Mesodermal cell (in vitro differentiated cells): ENCODE measurements around the gene ALX3.

Experiments
- H3K27ac ChIP-seq: 2 replicates; pipeline ENCODE4 v1.7.0; 2013; ENCODE audit warnings: mild to moderate bottlenecking, low read depth, low read length, moderate library complexity; ENCODE audit not compliant: severe bottlenecking
- H3K36me3 ChIP-seq: 2 replicates; pipeline ENCODE4 v1.7.1; 2013; ENCODE audit warnings: mild to moderate bottlenecking, low read length, moderate library complexity; ENCODE audit not compliant: control insufficient read depth, insufficient read depth
- H3K4me1 ChIP-seq: one replicate; pipeline ENCODE4 v1.7.1; 2013; ENCODE audit warnings: mild to moderate bottlenecking, low read length; ENCODE audit not compliant: insufficient read depth, control insufficient read depth, poor library complexity, severe bottlenecking
- H3K4me3 ChIP-seq: 2 replicates; pipeline ENCODE4 v1.7.0; 2013; ENCODE audit warnings: low read length, control low read depth, mild to moderate bottlenecking; ENCODE audit not compliant: insufficient read depth, poor library complexity, severe bottlenecking; ENCODE audit errors: extremely low read depth
- H3K9me3 ChIP-seq: 2 replicates; pipeline ENCODE4 v1.7.1; 2013; ENCODE audit warnings: mild to moderate bottlenecking, low read length, moderate library complexity; ENCODE audit not compliant: control insufficient read depth
- WGBS, 2 experiments: methylation state at CpG; one replicate each; pipeline ENCODE4 v1.1.5; 2013; ENCODE audit warnings: missing lambda C conversion rate in 2 of 2; ENCODE audit not compliant: insufficient coverage in 2 of 2; 5-methylcytosine and 5-hydroxymethylcytosine counted together

ALX3 gene

GRCh38 chr1:110056285-110056683 is 14.2 kb downstream of the ALX3 start:
- no peak overlapping the region for H3K4me3 ChIP-seq
- no peaks in the 10 kb centered on the region for H3K9me3 ChIP-seq
- no peak overlapping the region for H3K27ac ChIP-seq
- peaks cover 66% of the 10 kb centered on the region for H3K4me1 ChIP-seq
- H3K36me3 ChIP-seq, result peaks cover 81% of the 10 kb centered on the region
- 86 to 94% methylated on average over 4 of the region's 4 CpGs for WGBS, 2 experiments

GRCh38 chr1:110055493-110056284 is 14.8 kb downstream of the ALX3 start:
- peaks cover 81% of the 10 kb centered on the region for H3K36me3 ChIP-seq
- no peaks in the 10 kb centered on the region for H3K9me3 ChIP-seq
- peaks cover 66% of the 10 kb centered on the region for H3K4me1 ChIP-seq
- H3K4me3 ChIP-seq, result no peak overlapping the region
- no peak overlapping the region for H3K27ac ChIP-seq
- WGBS, 2 experiments, result 80 to 100% methylated on average over 2 of the region's 5 CpGs

GRCh38 chr1:110053552-110054428 is 16.7 kb downstream of the ALX3 start:
- no peak overlapping the region for H3K27ac ChIP-seq
- WGBS, 2 experiments, result 88 to 93% methylated on average over 11 to 13 of the region's 16 CpGs
- no peaks in the 10 kb centered on the region for H3K9me3 ChIP-seq
- peaks cover 57% of the 10 kb centered on the region for H3K4me1 ChIP-seq
- H3K4me3 ChIP-seq, result no peak overlapping the region
- peaks cover 92% of the 10 kb centered on the region for H3K36me3 ChIP-seq

- Histone ChIP-seq H3K9me3 (no peaks in the 10 kb centered on the region), H3K4me3 (no peak overlapping the region), H3K27ac (no peak overlapping the region), H3K36me3 (peaks cover 97% of the 10 kb centered on the region), H3K4me1 (peaks cover 32% of the 10 kb centered on the region)
- WGBS, 2 experiments, result 83 to 100% methylated on average over 1 to 2 of the region's 2 CpGs
Observed at GRCh38 chr1:110051262-110051648, 19.2 kb downstream of the ALX3 start.

DNA sequence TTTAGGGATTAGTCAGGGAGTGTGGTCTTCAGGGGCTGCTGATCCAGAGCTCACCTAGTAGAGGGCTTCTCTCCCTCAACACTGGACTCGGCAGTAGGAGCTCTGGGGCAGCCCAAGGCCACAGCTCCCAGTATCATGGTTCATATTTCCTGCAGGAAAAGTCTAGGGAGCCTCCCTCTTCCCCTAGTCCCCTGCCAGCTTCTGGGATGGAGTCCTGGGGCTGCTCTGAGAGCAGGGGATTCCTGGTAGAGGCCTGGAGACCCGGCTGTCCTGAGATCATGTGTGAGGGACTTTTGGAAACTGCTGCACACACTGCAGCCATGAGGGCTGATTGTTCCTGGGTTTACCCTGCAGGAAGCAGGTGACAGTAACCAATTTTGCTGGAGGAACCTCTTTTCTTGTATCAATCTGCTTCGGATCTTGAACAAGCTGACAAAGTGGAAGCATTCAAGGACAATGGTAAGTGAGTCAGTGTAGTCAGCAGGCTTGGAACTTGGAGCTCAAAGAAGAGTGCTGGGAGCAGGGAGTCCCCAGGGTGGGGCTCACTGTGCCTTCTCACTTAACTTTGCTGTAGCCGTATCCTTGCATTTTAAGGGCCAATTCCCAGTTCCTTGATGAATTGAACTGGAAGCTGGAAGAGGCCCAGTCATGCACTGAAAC is 19.7 kb downstream of the ALX3 start:
- H3K4me3 ChIP-seq, result no peak overlapping the region

DNA sequence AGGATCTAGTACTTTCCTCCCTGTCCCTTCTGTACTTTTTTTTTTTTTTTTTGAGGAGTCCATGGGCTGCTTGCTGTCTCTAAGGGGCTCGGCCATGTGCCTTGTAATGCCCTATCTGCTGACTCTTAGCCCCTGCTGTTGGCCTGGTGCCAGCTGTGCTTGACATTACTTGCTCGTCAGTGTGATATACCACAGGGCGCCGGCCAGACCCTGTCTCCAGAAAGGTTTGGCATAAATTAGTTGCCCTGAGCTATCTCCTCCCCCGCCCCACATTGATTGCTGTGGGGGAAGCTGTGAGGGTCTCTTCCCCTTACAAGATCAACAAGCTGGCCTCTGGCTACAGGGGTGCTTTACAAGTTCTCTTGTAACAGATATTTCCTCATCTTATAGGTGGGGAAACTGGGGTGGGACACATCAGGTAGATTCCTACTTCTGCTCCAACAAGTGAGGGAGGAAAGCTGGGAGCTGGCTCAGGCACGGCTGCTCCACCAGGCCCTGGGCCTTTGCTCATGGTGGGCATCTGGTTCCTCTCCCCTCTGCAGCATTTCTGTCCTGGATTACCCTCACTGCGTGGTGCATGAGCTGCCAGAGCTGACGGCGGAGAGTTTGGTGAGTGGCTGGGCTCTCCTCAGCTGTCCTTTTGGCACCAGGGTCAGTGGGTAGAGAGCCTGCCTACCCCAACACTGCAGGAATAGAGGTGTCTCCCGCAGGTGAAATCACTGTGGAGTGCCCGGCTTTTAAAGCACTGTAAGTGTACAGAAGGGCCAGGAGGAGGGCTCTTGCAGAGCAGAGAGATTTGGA is 20.5 kb downstream of the ALX3 start:
- H3K9me3 ChIP-seq, result no peaks in the 10 kb centered on the region
- 95 to 99% methylated on average over 8 of the region's 11 CpGs for WGBS, 2 experiments
- no peak overlapping the region for H3K27ac ChIP-seq
- H3K36me3 ChIP-seq, result peaks cover 97% of the 10 kb centered on the region
- H3K4me3 ChIP-seq, result no peak overlapping the region
- H3K4me1 ChIP-seq, result peaks cover 20% of the 10 kb centered on the region

More for the DNA sequence above, 19.7 kb downstream of the ALX3 start:
- Histone ChIP-seq H3K27ac (no peak overlapping the region), H3K36me3 (peaks cover 97% of the 10 kb centered on the region), H3K4me1 (peaks cover 28% of the 10 kb centered on the region), H3K9me3 (no peaks in the 10 kb centered on the region)
- WGBS, 2 experiments, result 96 to 100% methylated on average over 1 to 4 of the region's 4 CpGs

DNA sequence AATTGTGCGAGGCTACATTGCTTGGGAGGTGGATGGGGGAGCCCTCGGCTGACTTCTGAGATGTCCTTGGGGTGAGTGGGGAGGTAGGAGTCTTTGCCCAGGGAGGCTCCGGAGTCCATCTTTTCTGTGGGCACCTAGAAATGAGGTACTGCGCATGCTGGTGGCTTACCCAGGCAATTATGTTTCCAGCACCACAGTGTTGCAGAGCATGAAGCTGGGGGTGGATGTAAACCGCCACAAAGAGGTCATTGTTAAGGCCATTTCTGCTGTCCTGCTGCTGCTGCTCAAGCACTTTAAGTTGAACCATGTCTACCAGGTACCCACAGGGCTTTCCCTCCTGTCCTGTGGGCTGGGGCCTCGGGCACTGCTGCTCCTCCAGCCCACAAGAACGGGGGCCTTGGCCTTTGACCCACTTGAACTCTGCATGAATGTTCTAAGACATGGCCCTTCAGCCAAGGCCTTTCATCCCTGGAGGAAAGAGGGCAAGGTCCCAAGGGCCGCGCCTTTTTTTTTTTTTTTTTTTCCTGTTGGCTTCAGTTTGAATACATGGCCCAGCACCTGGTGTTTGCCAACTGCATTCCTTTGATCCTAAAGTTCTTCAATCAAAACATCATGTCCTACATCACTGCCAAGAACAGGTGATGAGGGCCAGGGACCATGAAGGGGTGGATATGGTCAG is 21.4 kb downstream of the ALX3 start:
- Histone ChIP-seq H3K9me3 (no peaks in the 10 kb centered on the region), H3K36me3 (peaks cover 95% of the 10 kb centered on the region), H3K4me3 (no peak overlapping the region), H3K4me1 (peaks cover 20% of the 10 kb centered on the region), H3K27ac (no peak overlapping the region)
- WGBS, 2 experiments, result 94 to 95% methylated on average over 7 to 8 of the region's 9 CpGs

DNA sequence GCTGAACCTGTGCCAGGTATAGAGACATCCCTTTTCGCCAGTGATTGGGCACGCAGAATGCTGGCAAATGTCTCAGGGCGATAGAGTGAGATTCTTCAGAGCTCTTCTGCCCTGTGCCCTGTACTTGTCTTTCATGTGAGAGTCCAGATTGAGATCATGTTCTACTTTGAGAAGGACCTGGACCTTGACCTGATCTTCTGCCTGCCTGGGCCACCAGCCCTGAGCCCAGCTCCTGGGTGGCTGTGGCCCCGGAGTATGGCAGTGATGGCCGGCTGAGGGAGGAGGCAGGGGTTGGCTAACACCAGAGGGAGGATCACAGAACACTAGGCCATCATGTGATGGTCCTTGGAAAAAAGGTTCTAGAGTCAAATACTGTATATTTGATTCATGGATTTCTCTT is 22.2 kb downstream of the ALX3 start:
- Histone ChIP-seq H3K36me3 (peaks cover 95% of the 10 kb centered on the region), H3K4me3 (no peak overlapping the region)
- 97% methylated on average over 5 of the region's 5 CpGs for WGBS, 2 experiments

GRCh38 chr1:110047463-110047862 is 23.0 kb downstream of the ALX3 start:
- H3K4me3 ChIP-seq, result no peak overlapping the region
- peaks cover 95% of the 10 kb centered on the region for H3K36me3 ChIP-seq
- no peaks in the 10 kb centered on the region for H3K9me3 ChIP-seq
- 86 to 92% methylated on average over 1 to 2 of the region's 3 CpGs for WGBS, 2 experiments
- H3K27ac ChIP-seq, result no peak overlapping the region
- peaks cover 8% of the 10 kb centered on the region for H3K4me1 ChIP-seq

More for the DNA sequence above, 22.2 kb downstream of the ALX3 start:
- Histone ChIP-seq H3K4me1 (peaks cover 16% of the 10 kb centered on the region), H3K27ac (no peak overlapping the region), H3K9me3 (no peaks in the 10 kb centered on the region)
